ENCODE data around the gene TH. TPM values are rescaled to one million over a fixed set of nuclear protein-coding genes. Genes with fewer than 3 reads are reported as not detected.

TH gene
- total and polyA plus RNA-seq, 2 donors (not counting 1 experiment from before 2014, with no cell fraction given) = not detected

DNA sequence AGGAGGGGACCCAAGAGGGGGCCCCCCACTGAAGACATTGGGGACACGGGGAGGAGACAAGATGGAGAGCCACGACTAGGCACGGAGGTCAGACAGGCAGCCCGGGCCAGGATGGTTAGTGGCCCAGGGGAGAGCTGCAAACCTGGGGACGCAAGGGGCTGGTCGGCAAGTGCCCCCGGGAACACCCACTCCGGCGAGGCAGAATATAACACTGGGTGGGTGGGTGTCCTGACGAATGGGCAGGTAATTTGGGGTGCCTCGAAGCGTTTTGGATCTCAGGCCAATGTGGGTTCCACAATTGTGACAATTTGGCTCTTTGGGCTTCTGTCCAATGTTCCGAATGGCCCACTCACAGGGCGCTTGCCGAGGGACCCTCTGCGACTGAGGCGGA lies 42.3 kb downstream of the TH start:
- no peak overlapping the region for H3K4me2 ChIP-seq (replicated peaks; ENCODE audit: low read depth, low read length, poor library complexity, severe bottlenecking)
- H3K9me3 ChIP-seq (ENCODE audit: control extremely low read depth in 1 of 3, control insufficient read depth in 2 of 3, insufficient read depth in 1 of 3, low read length in 2 of 3) = no peaks in the 10 kb centered on the region
- ChIA-PET POLR2A (no interaction called here), CTCF (interaction anchor here (1.0 kb wide), 1 partner anchor 22 kb away, joined by 3 read pairs; no protein-coding TSS in a partner anchor)
- ATAC-seq (ENCODE audit: low read depth) (no peak), DNase-seq (no peak)
- Mint-ChIP-seq H3K4me1 (no peaks in the 10 kb centered on the region), H3K4me3 (no peak overlapping the region), H3K9me3 (ENCODE audit: insufficient read depth) (peaks cover 7% of the 10 kb centered on the region), H3K27me3 (peaks cover 18% of the 10 kb centered on the region), H3K27ac (no peak overlapping the region)
- H3K36me3 ChIP-seq (replicated peaks in 1 of 2; ENCODE audit: control extremely low read depth in 1 of 2, control insufficient read depth in 1 of 2, extremely low read depth in 1 of 2, insufficient read depth in 2 of 2, low read length in 1 of 2) = no peaks in the 10 kb centered on the region
- H4K20me1 ChIP-seq (ENCODE audit: control insufficient read depth, insufficient read depth, low read length, poor library complexity, severe bottlenecking) = no peaks in the 10 kb centered on the region
- peaks cover 0 to 14% (median 2%) of the 10 kb centered on the region in 4 experiments for H3K27me3 ChIP-seq (replicated peaks in 1 of 4; ENCODE audit: control extremely low read depth in 1 of 4, control insufficient read depth in 3 of 4, insufficient read depth in 4 of 4, low read length in 3 of 4)
- no peaks in the 10 kb centered on the region for H3K79me2 ChIP-seq (ENCODE audit: control insufficient read depth, insufficient read depth, low read length)
- H3K9ac ChIP-seq (ENCODE audit: low read length) = no peak overlapping the region
- H3K27ac ChIP-seq (ENCODE audit: low read length in 2 of 2) = no peak overlapping the region
- 91% methylated on average over 15 of the region's 17 CpGs for WGBS (ENCODE audit: insufficient coverage)
- H3K4me1 ChIP-seq (ENCODE audit: control insufficient read depth in 2 of 2, insufficient read depth in 2 of 2, low read length in 2 of 2) = no peaks in the 10 kb centered on the region
- no peak for TF ChIP-seq EZH2 (IDR thresholded peaks at IDR 0.05; ENCODE audit: borderline replicate concordance, insufficient read depth, low read depth, low read length, poor library complexity, severe bottlenecking)
- TF ChIP-seq, protein P1, sequence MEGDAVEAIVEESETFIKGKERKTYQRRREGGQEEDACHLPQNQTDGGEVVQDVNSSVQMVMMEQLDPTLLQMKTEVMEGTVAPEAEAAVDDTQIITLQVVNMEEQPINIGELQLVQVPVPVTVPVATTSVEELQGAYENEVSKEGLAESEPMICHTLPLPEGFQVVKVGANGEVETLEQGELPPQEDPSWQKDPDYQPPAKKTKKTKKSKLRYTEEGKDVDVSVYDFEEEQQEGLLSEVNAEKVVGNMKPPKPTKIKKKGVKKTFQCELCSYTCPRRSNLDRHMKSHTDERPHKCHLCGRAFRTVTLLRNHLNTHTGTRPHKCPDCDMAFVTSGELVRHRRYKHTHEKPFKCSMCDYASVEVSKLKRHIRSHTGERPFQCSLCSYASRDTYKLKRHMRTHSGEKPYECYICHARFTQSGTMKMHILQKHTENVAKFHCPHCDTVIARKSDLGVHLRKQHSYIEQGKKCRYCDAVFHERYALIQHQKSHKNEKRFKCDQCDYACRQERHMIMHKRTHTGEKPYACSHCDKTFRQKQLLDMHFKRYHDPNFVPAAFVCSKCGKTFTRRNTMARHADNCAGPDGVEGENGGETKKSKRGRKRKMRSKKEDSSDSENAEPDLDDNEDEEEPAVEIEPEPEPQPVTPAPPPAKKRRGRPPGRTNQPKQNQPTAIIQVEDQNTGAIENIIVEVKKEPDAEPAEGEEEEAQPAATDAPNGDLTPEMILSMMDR (IDR thresholded peaks at IDR 0.05) = no peak
- no peak overlapping the region for H3K4me3 ChIP-seq (ENCODE audit: control extremely low read depth in 1 of 5, extremely low read depth in 1 of 5, insufficient read depth in 1 of 5, low read depth in 2 of 5, low read length in 4 of 5)
- intact Hi-C loops (cut with micrococcal nuclease) = no loop called here
- H2AFZ ChIP-seq (ENCODE audit: insufficient read depth, low read depth, low read length, poor library complexity, severe bottlenecking) = no peak overlapping the region

DNA sequence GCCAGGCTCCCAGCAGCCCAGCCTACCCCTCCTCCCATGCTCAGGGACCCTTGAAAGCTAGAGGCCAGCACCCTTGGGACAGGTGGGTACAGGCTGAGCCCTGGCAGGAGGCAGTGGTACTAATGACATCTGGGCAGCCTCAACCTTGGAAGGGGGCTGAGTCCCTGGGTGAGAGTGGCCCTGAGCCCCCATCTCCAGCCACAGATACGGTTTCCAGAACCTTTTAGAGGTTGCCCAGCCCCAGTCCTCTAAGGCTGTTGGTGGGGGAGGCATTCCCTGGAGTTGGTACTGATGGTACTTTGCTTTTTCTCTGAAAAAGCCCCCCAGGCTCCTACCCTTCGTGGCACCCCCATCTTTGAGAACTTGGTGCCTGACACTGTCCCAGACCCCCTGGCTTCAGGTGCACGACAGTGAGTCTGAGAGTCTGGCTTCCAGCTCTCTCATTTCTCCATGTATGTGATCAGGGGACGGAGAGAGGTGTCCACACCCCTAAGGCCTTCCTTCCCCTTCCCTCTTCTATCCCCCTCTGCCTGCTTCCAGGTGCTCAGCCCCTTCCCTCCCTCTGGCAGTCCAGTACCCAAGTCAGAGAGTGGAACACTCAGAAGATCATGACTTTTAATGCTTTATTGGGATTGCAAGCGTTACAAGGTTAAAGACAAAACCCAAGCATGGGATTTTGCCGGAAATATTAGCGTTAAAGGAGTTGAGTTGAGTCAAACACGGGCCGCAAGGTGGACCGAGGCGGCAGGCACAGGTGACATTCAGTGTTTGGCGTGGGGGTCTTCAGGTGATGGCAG lies 42.9 kb downstream of the TH start:
- POLR2A ChIA-PET = no interaction called here

More for the DNA sequence above, 42.9 kb downstream of the TH start:
- Histone ChIP-seq H3K9ac (ENCODE audit: low read length) (no peak overlapping the region), H3K36me3 (replicated peaks in 1 of 2; ENCODE audit: control extremely low read depth in 1 of 2, control insufficient read depth in 1 of 2, extremely low read depth in 1 of 2, insufficient read depth in 2 of 2, low read length in 1 of 2) (no peaks in the 10 kb centered on the region), H3K79me2 (ENCODE audit: control insufficient read depth, insufficient read depth, low read length) (no peaks in the 10 kb centered on the region), H3K4me2 (replicated peaks; ENCODE audit: low read depth, low read length, poor library complexity, severe bottlenecking) (no peak overlapping the region), H3K27me3 (replicated peaks in 1 of 4; ENCODE audit: control extremely low read depth in 1 of 4, control insufficient read depth in 3 of 4, insufficient read depth in 4 of 4, low read length in 3 of 4) (peaks cover 0 to 8% (median 2%) of the 10 kb centered on the region in 4 experiments), H4K20me1 (ENCODE audit: control insufficient read depth, insufficient read depth, low read length, poor library complexity, severe bottlenecking) (no peaks in the 10 kb centered on the region), H3K27ac (ENCODE audit: low read length in 2 of 2) (no peak overlapping the region), H3K4me1 (ENCODE audit: control insufficient read depth in 2 of 2, insufficient read depth in 2 of 2, low read length in 2 of 2) (no peaks in the 10 kb centered on the region), H3K9me3 (ENCODE audit: control extremely low read depth in 1 of 3, control insufficient read depth in 2 of 3, insufficient read depth in 1 of 3, low read length in 2 of 3) (no peaks in the 10 kb centered on the region), H2AFZ (ENCODE audit: insufficient read depth, low read depth, low read length, poor library complexity, severe bottlenecking) (no peak overlapping the region), H3K4me3 (ENCODE audit: control extremely low read depth in 1 of 5, extremely low read depth in 1 of 5, insufficient read depth in 1 of 5, low read depth in 2 of 5, low read length in 4 of 5) (no peak overlapping the region)
- no peak for DNase-seq
- 93% methylated on average over 9 of the region's 12 CpGs for WGBS (ENCODE audit: insufficient coverage)
- no peak for ATAC-seq (ENCODE audit: low read depth)
- peaks cover 18% of the 10 kb centered on the region for H3K27me3 Mint-ChIP-seq
- TF ChIP-seq, protein P1 (IDR thresholded peaks at IDR 0.05) = no peak
- TF ChIP-seq EZH2 (IDR thresholded peaks at IDR 0.05; ENCODE audit: borderline replicate concordance, insufficient read depth, low read depth, low read length, poor library complexity, severe bottlenecking) = no peak
- H3K4me1 Mint-ChIP-seq = no peaks in the 10 kb centered on the region
- intact Hi-C loops (cut with micrococcal nuclease) = no loop called here
- H3K27ac Mint-ChIP-seq = no peak overlapping the region
- CTCF ChIA-PET = no interaction called here
- no peak overlapping the region for H3K4me3 Mint-ChIP-seq
- H3K9me3 Mint-ChIP-seq (ENCODE audit: insufficient read depth) = peaks cover 7% of the 10 kb centered on the region
